Fibroblast of lung (primary cell): ENCODE measurements around the gene TAF11L13.
"Not testable (repeated sequence)": the region's sequence is repeated elsewhere in the genome, so short reads cannot be mapped to it uniquely, and the experiment has no call there.

Experiments
- CTCF ChIP-seq, 2 donors: IDR thresholded peaks in 1 of 2; conservative IDR thresholded peaks in 1 of 2; 1 replicate in 1 of 2; 2 replicates in 1 of 2; pipeline ENCODE4 v1.5.1; 2011 to 2012; ENCODE audit warnings: low read length in 2 of 2, control low read depth in 1 of 2, inconsistent platforms in 1 of 2, low read depth in 1 of 2, mild to moderate bottlenecking in 1 of 2
- EZH2 ChIP-seq: IDR thresholded peaks from 2 replicates; pipeline ENCODE4 v1.5.1; 2012; ENCODE audit warnings: low read length, control low read depth, mild to moderate bottlenecking; ENCODE audit errors: missing control alignments

GRCh38 chr5:17594255-17594654 is 37.6 kb upstream of the TAF11L13 start, which contains the start of gene TAF11L9:
- TF ChIP-seq CTCF (conservative IDR thresholded peaks at IDR 0.05 in 1 of 2, IDR thresholded peaks at IDR 0.05 in 1 of 2; ENCODE audit: low read depth in 1 of 2, low read length in 2 of 2); EZH2: not testable (repeated sequence)
